ENCODE results near the gene GRM1.

The GRM1 gene

DNA sequence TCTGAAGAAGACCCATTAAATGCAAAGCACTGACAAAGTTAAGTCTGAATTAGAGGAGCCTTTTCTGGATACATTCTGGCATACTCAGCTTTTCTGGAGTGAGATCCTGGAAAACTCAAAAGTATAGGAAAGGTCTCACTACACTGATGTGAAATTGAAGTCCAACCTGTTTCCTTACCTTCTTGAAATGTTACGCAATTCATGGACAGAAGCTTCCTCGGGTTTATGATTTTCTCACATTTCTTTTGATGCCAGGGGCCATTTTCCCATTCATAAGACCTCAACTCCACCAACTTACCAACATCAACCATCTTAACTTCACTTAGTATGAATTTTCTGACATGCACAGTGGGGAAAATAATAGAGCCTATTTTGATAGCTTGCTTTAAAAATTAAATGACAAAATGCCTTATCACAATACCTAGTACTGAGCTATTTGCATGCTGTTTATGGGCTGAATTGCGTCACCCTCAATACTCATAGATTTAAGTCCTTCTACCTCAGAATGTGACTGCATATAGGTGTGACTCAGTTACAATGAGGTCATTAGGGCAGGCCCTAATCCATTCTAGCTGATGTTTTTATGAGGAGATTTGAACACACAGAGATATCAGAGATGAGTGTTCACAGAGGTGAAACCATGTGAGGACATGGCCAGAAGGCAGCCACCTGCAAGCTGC lies 441.4 kb downstream of the GRM1 start:
- Histone ChIP-seq H3K4me3 (ENCODE audit: low read length) (no peak overlapping the region), H2AFZ (ENCODE audit: low read depth, low read length) (no peak overlapping the region), H3K9me3 (ENCODE audit: low read length) (no peaks in the 10 kb centered on the region), H3K36me3 (ENCODE audit: insufficient read depth, low read length) (no peaks in the 10 kb centered on the region), H3K4me1 (ENCODE audit: insufficient read depth, low read length) (no peaks in the 10 kb centered on the region), H3K27me3 (ENCODE audit: insufficient read depth, low read length) (no peaks in the 10 kb centered on the region)

DNA sequence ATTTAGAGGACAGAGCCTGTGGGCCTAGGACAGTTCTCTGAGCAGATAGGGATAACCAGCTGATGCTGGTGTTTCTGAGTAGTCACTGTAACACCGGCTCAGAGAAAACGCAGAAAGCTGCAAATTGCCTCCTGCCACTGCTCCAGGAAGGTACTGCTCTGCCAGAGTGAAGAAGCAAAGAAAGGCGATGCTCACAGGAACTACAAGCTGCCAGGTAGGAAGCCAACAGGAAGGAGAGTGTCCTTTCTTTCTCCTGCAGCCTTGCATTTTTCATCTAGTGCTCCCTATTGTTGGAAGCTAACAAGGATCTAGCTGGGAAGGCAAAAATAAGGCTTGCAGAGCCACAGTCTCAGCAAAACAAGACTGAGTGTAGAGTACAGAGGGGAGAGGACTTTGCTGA lies 444.1 kb downstream of the GRM1 start:
- Histone ChIP-seq H3K4me3 (ENCODE audit: low read length) (no peak overlapping the region), H2AFZ (ENCODE audit: low read depth, low read length) (no peak overlapping the region), H3K36me3 (ENCODE audit: insufficient read depth, low read length) (no peaks in the 10 kb centered on the region), H3K4me1 (ENCODE audit: insufficient read depth, low read length) (no peaks in the 10 kb centered on the region), H3K9me3 (ENCODE audit: low read length) (no peaks in the 10 kb centered on the region), H3K27me3 (ENCODE audit: insufficient read depth, low read length) (no peaks in the 10 kb centered on the region)

DNA sequence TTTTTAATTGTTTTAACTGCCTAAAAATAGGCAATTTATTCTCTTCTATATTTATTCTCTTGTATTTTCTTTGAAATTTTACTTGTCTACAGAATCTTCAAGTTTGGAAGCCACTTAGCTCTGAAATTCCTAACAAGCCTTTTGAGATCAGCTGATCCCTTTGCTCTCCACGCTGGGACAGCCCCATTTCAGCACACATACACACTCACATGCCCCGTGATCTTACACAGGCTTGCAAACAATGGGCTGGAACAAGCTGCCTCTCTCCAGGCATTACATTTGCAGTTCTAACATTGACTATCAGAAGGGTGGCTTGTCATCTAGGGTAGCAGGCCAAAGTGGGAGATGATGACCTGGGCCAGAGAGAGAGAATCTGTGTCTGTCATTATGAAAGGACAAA lies 452.7 kb downstream of the GRM1 start:
- H3K4me1 ChIP-seq (ENCODE audit: insufficient read depth, low read length) = no peaks in the 10 kb centered on the region
- H3K4me3 ChIP-seq (ENCODE audit: low read length) = no peak overlapping the region
- H3K9me3 ChIP-seq (ENCODE audit: low read length) = no peaks in the 10 kb centered on the region
- H2AFZ ChIP-seq (ENCODE audit: low read depth, low read length) = no peak overlapping the region
- H3K27me3 ChIP-seq (ENCODE audit: insufficient read depth, low read length) = no peaks in the 10 kb centered on the region
- no peaks in the 10 kb centered on the region for H3K36me3 ChIP-seq (ENCODE audit: insufficient read depth, low read length)

DNA sequence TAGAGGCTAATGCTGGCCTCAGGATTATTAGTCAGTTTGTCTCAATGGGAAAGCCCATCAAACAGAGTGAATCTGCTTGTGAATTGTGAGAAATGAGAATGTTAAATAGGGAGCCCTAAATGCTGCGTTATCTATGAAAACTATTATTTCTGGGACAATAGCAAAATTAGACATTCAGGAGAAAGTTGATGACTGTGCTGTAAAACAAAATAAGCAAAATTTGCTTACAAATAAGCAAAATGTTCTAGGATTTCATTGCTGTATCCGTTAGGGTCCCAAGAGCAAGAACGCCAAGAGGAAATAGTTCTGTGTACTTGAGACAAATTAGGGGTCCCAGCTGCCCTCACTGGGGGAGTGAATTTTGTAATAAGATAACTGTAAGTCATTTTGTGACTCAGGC lies 455.5 kb downstream of the GRM1 start:
- no peaks in the 10 kb centered on the region for H3K27me3 ChIP-seq (ENCODE audit: insufficient read depth, low read length)
- H3K36me3 ChIP-seq (ENCODE audit: insufficient read depth, low read length) = no peaks in the 10 kb centered on the region
- H3K4me1 ChIP-seq (ENCODE audit: insufficient read depth, low read length) = no peaks in the 10 kb centered on the region
- H3K9me3 ChIP-seq (ENCODE audit: low read length) = no peaks in the 10 kb centered on the region
- no peak overlapping the region for H3K4me3 ChIP-seq (ENCODE audit: low read length)
- H2AFZ ChIP-seq (ENCODE audit: low read depth, low read length) = no peak overlapping the region

All from neuron (in vitro differentiated cells).